ENCODE data around the gene PSMD3. TPM values are rescaled to one million over a fixed set of nuclear protein-coding genes. Genes with fewer than 3 reads are reported as not detected.

Gene PSMD3
- total RNA-seq, 4 donors from 2014 or later, result 62.0 to 158 (median 84.7) TPM

- TF ChIP-seq POLR2A (IDR thresholded peaks at IDR 0.05) (no peak), CTCF (IDR thresholded peaks at IDR 0.05) (no peak)
- peak in 1 of 2 donors; percentile 63 for DNase-seq
- no peaks in the 10 kb centered on the region for H3K36me3 ChIP-seq
- peaks cover 0 to 41% of the 10 kb centered on the region in 2 donors for H3K4me1 ChIP-seq
- no peak overlapping the region for H3K4me3 ChIP-seq
- intact Hi-C loops (cut with DNase I; ENCODE audit: low total_unique reads), result no loop called here
- H3K27me3 ChIP-seq, result no peaks in the 10 kb centered on the region
- no peaks in the 10 kb centered on the region for H3K9me3 ChIP-seq
- H3K27ac ChIP-seq, result peak overlapping the region in 1 of 2 donors; percentile 86
Observed at GRCh38 chr17:40023590-40024292, 43.1 kb downstream of the PSMD3 start.

- no peaks in the 10 kb centered on the region for H3K27me3 ChIP-seq
- no peak overlapping the region for H3K27ac ChIP-seq
- H3K9me3 ChIP-seq, result no peaks in the 10 kb centered on the region
- peaks cover 0 to 34% of the 10 kb centered on the region in 2 donors for H3K4me1 ChIP-seq
- no peak for TF ChIP-seq POLR2A (IDR thresholded peaks at IDR 0.05)
- no peak for TF ChIP-seq CTCF (IDR thresholded peaks at IDR 0.05)
- no peaks in the 10 kb centered on the region for H3K36me3 ChIP-seq
- intact Hi-C loops (cut with DNase I; ENCODE audit: low total_unique reads), result no loop called here
- no peak overlapping the region for H3K4me3 ChIP-seq
- DNase-seq, result no peak
Observed at GRCh38 chr17:40024901-40025300, 44.3 kb downstream of the PSMD3 start.

- H3K4me1 ChIP-seq, result peaks cover 0 to 33% of the 10 kb centered on the region in 2 donors
- intact Hi-C loops (cut with DNase I; ENCODE audit: low total_unique reads), result no loop called here
- H3K9me3 ChIP-seq, result no peaks in the 10 kb centered on the region
- H3K27me3 ChIP-seq, result no peaks in the 10 kb centered on the region
- no peak for TF ChIP-seq CTCF (IDR thresholded peaks at IDR 0.05)
- no peak for DNase-seq
- peak overlapping the region in 1 of 2 donors; percentile 12 for H3K27ac ChIP-seq
- no peak overlapping the region for H3K4me3 ChIP-seq
- no peaks in the 10 kb centered on the region for H3K36me3 ChIP-seq
Observed at GRCh38 chr17:40025559-40025958, 45.0 kb downstream of the PSMD3 start.

GRCh38 chr17:40025991-40026815, 45.6 kb downstream of the PSMD3 start:
- Histone ChIP-seq H3K4me1 (peaks cover 0 to 27% of the 10 kb centered on the region in 2 donors), H3K9me3 (no peaks in the 10 kb centered on the region), H3K27me3 (no peaks in the 10 kb centered on the region), H3K36me3 (no peaks in the 10 kb centered on the region), H3K4me3 (no peak overlapping the region), H3K27ac (peak overlapping the region; percentile 55 to 65)
- no peak for DNase-seq
- TF ChIP-seq POLR2A (IDR thresholded peaks at IDR 0.05) (no peak), CTCF (IDR thresholded peaks at IDR 0.05) (no peak)
- intact Hi-C loops (cut with DNase I; ENCODE audit: low total_unique reads), result no loop called here
